ENCODE results near the gene SOS1. TPM values are rescaled to one million over a fixed set of nuclear protein-coding genes. Genes with fewer than 3 reads are reported as not detected.
"Not testable (repeated sequence)": the region's sequence is repeated elsewhere in the genome, so short reads cannot be mapped to it uniquely, and the experiment has no call there.

The SOS1 gene
- total RNA-seq, 1 donor from 2014 or later: 7.3 TPM

- no peak for DNase-seq (ENCODE audit: low read depth in 2 of 2)
These were observed 18.8 kb upstream of the SOS1 start for GRCh38 chr2:39139511-39140237.

- DNase-seq (ENCODE audit: low read depth in 2 of 2): no peak
These were observed 18.0 kb upstream of the SOS1 start for GRCh38 chr2:39138837-39139211.

GRCh38 chr2:39138187-39138836, 17.5 kb upstream of the SOS1 start:
- not testable (repeated sequence) for DNase-seq (ENCODE audit: low read depth in 2 of 2)

- no peak for DNase-seq (ENCODE audit: low read depth in 2 of 2)
These were observed 15.9 kb upstream of the SOS1 start for GRCh38 chr2:39136799-39137198.

GRCh38 chr2:39135690-39136259, 14.9 kb upstream of the SOS1 start:
- no peak for DNase-seq (ENCODE audit: low read depth in 2 of 2)

GRCh38 chr2:39133215-39133851, 12.5 kb upstream of the SOS1 start:
- no peak for DNase-seq (ENCODE audit: low read depth in 2 of 2)

GRCh38 chr2:39128919-39129391, 8.1 kb upstream of the SOS1 start:
- peak in 1 of 2 donors; percentile 12 for DNase-seq (ENCODE audit: low read depth in 2 of 2)

GRCh38 chr2:39127973-39128372, 7.1 kb upstream of the SOS1 start:
- no peak for DNase-seq (ENCODE audit: low read depth in 2 of 2)

GRCh38 chr2:39124746-39125057, 3.9 kb upstream of the SOS1 start:
- DNase-seq (ENCODE audit: low read depth in 2 of 2): no peak

GRCh38 chr2:39124000-39124745, 3.3 kb upstream of the SOS1 start:
- DNase-seq (ENCODE audit: low read depth in 2 of 2): peak; percentile 95 to 97

- no peak for DNase-seq (ENCODE audit: low read depth in 2 of 2)
These were observed 2.7 kb upstream of the SOS1 start for GRCh38 chr2:39123436-39123999.

GRCh38 chr2:39121523-39122063, 742 bp upstream of the SOS1 start:
- no peak for DNase-seq (ENCODE audit: low read depth in 2 of 2)

GRCh38 chr2:39120521-39120770, 405 bp downstream of the SOS1 start:
- no peak for DNase-seq (ENCODE audit: low read depth in 2 of 2)

GRCh38 chr2:39119732-39120520, 925 bp downstream of the SOS1 start:
- DNase-seq (ENCODE audit: low read depth in 2 of 2): peak; percentile 57 to 64

- DNase-seq (ENCODE audit: low read depth in 2 of 2): peak; percentile 22 to 28
These were observed 1.9 kb downstream of the SOS1 start for GRCh38 chr2:39118786-39119499.

- no peak for DNase-seq (ENCODE audit: low read depth in 2 of 2)
These were observed 5.3 kb downstream of the SOS1 start for GRCh38 chr2:39115556-39115955.

GRCh38 chr2:39114771-39115170, 6.1 kb downstream of the SOS1 start:
- DNase-seq (ENCODE audit: low read depth in 2 of 2): no peak

GRCh38 chr2:39109537-39109936, 11.3 kb downstream of the SOS1 start:
- no peak for DNase-seq (ENCODE audit: low read depth in 2 of 2)

GRCh38 chr2:39108377-39108776, 12.5 kb downstream of the SOS1 start:
- DNase-seq (ENCODE audit: low read depth in 2 of 2): no peak

- DNase-seq (ENCODE audit: low read depth in 2 of 2): no peak
These were observed 13.1 kb downstream of the SOS1 start for GRCh38 chr2:39107724-39108273.
